SK-N-DZ (cell line): Measurements from ENCODE around the gene KRT4.

ENCODE experiments used
- DNase-seq: peaks from one replicate; pipeline ENCODE4 v3.0.0-alpha.2; 2015; ENCODE audit warnings: low spot score

KRT4 gene

DNA sequence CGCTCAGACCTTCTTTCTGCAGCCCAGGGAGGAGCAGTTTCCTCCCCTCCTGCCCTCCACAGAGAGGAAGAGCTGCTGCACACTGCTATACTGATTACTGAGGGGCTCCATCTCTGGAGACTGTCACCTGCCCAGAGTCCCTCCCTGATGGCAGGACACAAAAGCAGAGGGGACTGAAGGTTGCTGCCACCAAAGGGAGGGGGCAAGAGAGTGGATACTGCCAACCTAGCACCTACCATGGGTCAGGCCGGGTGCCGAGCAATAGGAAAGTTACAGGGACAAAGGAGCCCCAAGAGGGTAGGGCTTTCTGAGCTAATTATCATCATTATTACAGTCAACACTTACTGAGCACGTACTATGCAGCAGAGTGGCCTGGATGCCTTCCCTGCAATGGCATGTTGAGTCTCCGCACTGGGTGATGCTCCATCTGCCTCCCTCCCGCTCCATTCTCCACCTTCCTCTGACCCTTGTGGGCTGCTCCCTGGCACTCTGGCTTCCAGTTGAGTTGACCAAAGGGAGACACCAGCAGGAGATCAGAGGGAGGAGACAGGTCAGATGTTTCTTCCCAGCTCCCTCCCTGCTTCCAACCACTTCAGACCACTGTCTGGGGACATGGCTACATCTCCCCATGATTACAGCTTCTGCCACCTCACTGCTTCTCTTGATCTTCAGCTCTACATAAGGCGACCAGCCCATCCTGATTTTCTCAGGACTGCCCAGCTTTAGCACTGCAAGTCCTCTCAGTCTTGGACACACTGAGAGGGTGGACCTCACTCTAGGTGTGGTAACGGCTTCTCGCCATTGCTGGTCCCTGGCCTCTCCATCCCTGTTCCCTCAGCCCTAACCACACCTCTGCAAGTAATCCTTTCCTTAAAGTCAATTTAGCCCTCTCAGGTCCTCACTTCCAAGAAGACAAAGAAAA lies 22.8 kb upstream of the KRT4 start:
- DNase-seq: no peak

DNA sequence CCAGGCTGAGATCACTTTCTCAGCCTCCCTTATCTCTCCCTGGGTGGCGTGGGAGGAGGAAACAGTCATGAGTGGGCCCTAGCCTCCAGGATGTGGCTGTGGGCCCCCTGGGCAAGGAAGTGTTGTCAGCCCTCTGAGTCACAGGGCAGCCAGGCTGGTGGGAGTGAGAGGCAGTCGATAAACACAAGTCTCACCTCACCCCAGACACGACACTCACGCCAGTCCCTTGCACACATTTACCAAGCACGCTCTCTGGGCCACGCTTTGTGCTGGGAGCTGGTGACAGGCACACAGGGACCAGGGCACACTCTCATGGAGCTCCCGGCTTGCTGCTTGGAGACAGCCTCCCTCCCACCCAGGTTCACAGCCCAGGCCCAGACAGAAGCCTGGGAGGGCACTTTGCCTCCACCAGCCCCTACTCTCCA lies 22.1 kb upstream of the KRT4 start:
- no peak for DNase-seq

DNA sequence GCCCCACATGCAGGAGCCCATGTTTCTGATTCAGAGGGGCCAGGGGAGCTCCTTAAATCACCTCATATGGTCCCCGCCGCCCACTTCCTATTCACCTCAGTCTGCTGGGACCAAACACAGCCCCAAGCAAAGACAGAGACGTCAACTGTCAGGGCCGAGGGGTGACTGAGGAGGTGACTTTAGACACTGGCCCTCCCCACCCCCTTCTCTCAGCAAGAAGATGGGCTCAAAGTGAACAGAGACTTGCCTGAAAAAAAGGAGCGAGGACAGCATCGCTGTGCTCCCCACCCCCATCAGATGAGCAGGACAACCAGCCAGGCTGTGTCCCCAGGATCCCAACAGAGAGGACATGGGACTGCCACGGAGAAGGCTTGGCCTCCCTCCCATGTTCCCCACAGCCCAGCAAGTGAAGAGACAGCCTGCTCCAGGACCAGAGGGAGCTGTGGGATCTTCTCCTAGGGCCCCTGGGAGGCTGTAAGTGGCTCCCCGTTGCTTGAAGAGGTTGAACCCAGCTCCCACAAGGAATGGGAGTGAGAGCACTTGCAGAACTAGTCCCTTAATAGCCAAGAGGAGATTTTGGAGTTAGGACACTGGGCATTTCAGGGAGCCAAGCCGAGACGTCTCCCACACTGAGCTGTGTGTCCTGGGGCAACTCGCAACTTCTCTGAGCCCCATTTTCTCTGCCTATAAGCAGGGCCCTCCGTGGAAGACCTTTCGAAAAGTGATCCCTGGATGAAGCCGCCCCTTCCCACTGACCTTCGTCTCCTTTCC lies 21.5 kb upstream of the KRT4 start:
- no peak for DNase-seq

DNA sequence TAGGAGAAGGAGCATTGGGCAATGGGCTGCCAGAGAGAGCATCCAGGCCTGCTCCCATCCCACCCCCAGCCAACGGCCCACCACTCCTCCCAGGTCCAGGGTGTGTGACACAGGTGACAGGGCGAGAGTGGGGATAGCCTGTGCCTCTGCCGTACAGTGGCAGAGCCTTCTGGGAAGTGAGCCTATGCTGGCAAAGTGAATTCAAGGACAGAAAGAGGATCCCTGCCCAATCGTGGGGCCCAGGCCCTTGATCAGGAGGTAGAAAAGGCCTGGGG lies 20.7 kb upstream of the KRT4 start:
- no peak for DNase-seq

DNA sequence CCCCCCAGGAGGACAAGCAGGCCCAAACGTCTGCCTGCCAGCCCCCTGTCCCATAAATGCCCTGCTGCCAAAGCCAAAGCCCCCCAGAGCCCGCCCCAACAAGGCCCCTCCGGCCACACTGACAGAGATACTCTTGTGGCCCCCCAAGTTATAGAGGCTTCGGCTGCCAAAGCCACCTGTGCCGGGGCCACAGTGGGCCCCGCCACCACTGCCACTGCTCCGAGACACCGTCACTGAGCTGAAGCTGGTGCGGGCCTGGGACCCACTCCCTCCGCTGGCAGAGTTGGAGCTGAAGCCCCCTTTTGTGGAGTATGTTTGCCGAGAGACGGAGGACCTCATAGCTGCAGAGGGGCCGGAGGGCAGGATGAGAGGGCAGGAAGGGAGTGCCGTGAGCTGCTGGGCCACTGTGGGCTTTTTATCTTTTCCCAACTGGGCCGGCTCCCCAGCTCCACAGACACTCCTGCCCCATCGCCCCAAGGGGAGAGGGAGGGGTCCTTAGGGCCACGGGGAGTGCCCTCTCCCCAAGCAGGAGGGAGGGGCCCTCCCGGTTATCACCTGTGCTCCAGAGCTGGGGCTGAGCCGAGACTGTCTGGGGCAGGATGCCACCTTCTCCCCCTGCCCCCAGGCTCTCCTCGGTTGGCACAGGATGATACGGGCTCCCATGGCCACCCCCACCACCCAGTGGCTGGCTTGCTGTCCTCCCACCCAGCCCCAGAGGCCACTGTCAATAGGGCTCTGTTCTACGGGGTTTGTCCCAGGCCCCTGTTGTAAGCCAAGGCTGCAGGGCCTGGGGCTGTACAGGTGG lies 20.2 kb upstream of the KRT4 start, which contains the start of gene KRT79:
KRT79 (minus strand) TSS at position 390 of the 805 bp plus-strand sequence; CDS start at position 339, 51 bp downstream.
- DNase-seq: no peak

DNA sequence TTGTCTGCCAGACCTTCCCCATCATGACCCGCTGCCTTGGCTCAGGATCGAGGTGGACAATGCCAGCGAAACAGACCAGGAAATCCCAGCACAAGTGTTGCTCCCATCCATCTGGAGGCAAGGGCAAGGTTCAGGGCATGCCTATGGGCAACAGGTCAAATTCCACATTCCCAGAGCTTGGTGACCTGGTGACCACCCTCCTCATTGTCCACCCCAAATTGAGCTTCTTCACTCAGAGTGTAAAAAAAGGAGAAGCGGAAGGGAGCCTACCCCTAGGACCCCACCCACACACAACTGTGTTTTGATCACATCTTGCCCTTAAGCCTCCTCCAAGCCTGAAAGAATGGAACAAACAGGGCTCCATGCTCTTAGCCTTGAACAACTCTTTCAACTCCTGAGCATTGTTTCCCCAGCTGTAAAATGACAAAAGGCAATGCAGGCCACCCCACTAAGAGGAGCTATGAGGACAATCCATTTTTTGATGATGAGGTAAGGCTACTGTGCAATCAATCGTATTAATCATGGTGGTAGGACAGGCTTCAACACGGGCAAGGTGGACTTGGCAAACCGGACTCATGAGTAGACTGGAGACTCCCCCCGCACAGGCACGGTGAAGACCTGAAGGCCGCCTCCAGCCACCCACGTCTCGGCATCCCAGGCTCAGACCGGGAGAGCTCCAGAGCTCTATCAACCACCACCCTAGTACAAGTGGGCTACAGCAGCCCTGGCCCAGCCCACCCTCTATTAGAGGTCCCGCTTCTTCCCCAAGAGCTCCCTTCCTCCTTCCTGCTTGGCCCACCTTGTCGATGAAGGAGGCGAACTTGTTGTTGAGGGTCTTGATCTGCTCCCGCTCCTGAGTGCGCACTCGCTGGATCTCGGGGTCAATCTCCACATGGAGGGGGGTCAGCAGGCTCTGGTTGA lies 19.3 kb upstream of the KRT4 start:
- no peak for DNase-seq

DNA sequence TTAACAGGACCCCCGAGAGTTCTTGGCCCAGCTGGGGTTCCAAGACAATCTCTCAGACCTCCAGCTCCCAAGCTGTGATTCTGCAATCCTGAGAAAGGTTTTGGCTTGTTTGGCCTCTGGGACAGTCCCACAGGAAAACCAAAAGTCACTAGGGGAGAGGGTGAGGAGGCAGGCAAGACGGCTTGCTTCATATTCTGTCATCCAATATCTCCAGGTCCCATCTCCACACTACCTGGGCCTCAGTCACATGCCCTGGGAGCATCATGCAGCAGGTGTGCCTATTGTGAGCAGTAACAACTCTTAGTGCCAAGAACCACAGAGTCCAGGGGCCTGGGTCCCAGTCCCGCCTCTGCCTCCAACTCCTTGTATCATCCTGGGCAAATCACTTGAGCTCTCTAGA lies 18.5 kb upstream of the KRT4 start:
- no peak for DNase-seq

DNA sequence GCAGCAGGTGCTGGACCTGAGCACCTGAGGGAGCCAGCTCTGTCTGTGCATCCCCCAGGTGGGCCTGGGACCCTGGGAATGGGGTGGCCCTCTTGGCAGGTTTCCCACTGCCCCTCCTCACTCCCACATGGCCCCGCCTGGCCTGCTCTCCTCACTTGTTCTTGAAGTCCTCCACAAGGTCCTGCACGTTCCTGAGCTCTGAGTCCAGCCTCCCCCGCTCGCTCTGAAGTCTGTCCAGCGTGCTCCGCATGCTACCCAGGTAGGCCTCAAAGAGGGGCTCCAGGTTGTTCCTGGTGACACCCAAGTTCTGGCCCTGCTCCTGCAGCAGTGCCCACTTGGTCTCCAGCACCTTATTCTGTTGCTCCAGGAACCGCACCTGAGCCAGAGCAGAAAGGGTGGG lies 17.3 kb upstream of the KRT4 start:
- DNase-seq: no peak

DNA sequence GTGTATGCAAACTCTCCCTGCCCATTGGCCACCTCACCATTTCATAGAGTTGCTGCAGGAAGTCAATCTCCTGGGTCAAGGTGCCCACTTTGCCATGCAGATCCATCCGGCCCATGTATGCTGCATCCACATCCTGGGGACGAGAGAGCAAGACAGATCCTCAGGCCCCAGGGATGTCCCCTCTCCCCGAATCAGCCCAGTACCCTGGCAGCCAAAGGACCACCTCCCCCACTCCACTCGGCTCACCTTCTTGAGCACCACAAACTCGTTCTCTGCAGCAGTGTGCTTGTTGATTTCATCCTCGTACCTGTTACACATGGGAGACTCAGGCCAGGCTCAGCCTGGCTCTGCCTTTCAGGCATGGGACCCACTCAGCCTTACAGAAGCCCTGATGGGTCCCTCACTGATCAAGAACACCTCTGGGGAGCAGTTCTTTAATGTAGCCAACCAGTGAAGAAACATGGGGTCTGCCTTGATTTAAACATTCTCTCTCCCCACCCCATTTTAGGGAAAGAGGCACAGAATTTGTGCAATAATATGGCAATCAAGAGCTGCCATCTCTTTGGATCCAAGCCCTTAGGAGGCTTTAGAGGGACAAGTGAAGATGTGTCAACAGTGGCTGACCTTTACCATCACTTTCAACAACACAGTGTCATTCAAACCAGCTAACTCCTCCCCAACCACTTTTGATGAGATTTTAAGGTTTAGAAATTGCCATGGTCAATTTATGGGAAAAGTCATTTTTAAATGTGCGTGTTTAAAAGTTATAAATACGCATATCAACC lies 16.3 kb upstream of the KRT4 start:
- DNase-seq: no peak

DNA sequence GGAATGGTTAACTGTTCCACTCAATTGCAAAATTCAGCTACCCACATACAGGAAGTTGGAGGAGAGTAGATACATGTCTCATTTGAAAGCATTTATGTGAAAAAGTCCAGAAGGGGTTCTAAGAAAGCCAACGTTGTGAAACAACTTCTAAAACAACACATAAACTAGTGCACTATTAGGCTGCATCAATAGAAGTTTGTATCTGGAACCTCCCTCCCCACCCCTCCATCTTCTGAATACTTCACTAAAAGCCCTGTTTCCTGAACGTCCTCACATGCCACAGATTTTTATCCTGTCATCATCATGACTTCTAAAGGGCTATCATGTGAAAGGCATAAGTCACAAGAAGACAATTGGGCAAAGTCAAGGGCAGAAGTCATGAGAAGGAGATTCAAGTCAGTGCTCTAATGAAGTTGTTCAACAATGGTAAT lies 14.7 kb upstream of the KRT4 start:
- DNase-seq: no peak

DNA sequence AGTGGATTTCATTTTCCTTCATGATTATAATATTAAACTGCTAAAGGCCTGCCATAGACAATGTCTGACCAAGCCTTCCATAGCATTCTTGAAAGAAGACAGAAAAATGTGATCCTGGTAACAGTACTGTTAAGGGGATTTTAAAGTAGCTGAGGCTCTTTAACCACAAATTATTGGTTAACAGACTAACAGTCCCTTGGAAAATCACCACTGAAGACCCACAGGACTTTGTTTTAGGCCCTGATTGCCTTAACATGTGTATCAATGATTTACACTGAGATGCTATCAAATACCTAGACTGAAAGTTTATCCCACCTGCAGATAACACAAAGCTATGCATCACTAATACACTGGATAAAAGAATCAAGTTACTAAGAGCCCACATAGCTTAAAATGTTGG lies 14.2 kb upstream of the KRT4 start:
- DNase-seq: no peak

DNA sequence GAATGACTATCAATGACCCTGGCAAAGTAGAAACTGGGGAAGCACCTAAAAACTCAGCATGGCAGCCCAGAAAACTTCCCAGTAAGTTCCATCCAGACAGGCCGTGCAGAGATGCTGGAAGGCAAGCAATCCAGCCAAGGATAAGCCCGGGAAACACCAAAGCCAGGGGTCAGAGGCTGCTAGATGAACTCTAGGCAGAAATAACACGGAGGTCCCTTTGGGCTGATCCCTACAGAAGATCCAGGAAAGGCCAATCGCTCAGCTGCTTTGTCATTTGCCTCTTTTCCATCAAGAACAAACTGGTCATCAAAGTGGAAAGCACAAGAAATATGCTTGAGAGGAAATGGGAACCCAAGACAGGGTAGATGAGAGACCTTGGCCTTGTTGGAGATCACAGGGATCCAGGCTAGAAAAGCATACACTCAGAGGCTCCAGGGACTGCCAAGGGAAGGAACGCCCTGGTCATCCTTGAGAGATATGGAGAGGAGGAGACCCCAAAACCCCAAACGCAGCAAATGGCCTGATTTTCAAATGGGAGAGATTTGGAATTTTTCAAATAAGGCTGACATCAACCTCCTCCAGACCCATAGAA lies 13.7 kb upstream of the KRT4 start:
- no peak for DNase-seq

DNA sequence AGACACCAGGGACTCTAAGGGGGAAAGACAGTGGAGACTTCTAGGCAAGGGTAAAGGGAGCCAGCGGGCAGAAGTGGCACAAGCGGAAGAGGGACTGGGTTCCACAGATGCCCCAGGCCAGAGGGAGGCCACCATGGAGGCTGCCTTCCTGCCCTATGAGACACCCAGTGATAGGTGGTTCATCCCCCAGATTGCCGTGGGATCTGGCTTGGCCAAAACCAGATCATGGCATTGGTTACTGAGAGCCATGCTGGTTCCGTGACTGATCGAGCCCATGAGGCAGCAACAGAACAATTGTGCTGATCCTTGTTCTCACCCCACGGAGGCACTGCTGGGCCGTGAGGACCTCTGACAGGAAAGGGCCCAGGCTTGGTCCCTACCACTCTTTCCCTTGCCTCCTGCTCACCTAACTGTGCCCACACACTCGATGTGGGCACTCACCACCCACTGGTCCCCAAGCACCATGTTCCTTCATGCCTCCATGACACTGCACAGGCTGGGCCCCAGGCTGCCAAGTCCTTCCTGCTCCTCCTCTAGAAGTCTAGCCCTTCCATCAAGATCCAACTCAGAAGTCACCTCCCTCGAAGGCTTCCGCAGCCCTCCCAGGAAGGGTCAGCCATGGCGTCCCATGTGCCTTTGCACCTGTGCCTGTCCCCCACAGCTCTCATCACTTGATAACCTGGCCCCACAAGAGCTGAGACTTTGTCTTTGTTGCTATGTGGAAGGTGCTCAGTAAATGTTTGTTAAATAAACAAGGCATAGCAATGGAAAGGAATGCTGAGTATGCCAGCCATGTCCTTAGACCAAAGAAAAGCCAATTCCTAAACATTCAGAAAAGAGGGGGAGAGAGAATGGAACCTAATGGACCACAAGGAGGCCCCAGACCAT lies 12.9 kb upstream of the KRT4 start:
- no peak for DNase-seq

DNA sequence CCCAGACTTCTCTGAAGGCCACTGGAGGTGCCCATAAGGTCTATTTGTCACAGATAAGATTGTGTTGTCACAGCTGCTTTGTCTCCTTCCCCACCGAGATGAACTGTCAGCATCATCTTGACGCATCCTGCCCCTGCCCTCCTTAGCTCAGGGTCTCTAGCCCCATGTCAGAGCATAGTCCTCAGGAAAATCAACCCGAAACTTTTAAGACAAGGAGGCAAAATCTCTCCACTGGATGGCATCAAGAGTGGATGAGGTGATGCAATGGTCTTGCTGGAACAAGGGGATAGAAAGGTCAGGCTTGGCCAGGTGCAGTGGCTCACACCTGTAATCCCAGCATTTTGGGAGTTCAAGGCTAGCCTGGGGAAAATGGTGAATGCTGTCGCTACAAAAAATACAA lies 12.0 kb upstream of the KRT4 start:
- DNase-seq: no peak

DNA sequence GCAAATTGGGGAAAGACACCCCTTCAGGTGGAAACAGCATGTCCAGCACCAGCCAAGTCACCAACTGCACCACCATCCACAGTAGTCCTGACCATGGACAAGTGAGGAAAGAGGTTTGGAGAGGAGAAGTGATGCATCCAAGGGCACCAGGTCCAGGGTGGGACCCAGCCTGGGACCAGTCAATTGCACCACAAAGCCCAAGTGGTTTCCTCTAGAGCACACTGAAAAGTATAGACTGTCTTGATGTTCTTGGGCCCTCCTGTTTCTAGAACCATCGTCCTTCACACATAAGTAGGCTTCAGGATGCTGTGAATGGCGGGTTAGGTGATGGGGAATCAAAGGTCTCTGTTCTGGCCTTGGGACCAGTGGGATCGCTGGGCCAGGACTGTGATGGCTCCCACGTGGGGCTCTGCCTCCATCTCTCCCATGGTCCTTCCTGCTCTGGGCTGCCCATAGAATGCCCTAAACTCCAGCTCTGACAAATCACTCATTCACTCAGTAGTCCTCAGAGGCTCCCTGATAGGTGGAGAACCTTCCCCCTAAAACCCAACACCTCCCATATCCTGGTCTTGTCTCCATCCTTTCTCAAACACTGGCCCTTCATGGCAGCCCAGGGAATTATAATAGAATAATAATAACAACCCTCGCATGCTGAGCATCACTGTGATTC lies 11.0 kb upstream of the KRT4 start:
- DNase-seq: no peak

DNA sequence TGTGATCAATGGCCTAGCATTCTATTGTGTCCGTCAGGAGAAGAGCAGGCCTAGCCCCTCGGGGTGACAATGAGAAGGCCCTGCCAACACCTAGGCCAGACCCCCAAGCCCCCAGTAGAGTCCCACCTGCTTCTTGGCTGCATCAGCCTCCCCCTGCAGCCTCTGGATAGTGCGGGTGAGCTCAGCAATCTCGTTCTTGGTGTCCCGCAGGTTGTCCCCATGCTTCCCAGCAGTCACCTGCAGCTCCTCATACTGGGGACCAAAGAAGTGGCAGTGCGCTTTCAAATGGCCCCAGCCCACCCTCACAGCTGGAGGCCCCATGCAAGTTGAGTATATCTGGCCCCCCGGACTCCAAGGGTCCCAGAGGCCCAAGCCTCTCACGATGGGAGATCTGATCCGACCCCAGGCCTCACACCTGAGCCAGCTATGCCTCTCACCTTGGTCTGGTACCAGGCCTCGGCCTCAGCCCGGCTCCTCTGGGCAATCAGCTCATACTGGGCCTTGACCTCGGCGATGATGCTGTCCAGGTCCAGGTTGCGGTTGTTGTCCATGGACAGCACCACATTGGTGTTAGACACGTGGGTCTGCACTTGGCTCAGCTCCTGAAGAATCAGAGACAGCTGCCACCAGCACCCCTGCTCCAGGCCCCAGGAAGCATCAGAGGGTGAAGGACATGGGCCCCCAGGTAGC lies 10.0 kb upstream of the KRT4 start:
- no peak for DNase-seq

DNA sequence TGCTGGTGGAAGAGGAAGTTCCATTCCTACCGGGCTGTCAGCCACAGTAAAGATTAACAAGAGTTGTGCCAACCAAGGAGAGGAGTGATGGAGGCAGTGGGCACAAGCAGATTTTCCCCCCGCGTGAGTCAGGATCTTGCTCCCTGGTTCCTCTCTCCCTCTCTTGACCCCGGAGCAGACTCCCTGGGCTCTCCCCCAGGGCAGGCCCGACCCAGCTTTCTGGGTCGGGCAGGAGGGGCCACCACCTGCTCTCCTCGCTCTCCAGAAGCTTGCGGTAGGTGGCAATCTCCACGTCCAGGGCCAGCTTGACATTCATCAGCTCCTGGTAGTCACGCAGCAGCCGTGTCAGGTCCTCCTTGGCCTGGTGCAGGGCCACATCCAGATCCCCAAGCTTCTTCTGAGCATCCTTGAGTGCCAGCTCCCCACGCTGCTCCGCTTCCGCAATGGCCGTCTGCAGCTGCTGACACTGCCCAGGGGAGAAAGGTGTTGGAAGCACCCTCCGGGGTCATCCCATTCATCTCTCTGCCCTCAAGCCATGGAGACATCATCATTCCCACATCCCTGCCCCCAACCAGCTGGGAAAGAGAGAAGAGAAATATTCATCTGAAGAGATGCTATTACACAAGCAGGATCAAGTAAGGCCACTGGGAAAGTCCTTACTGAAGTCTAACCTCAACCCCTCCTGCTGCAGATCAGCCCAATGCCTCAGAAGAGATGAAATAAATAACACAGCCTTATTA lies 9.0 kb upstream of the KRT4 start:
- DNase-seq: no peak
